OCI-LY3 (cell line): ENCODE results near the gene PRRG2.

ENCODE experiments used
- H2AFZ ChIP-seq: fragments of 200-600, 300-600 bp; shearing (Covaris generic); 2 replicates; pipeline ENCODE4 v1.6.0; 2014; ENCODE audit warnings: antibody characterized with exemption, low read depth, low read length
- H3K27ac ChIP-seq: fragments of 200-600, 300-600 bp; sonication (generic); 2 replicates; pipeline ENCODE4 v1.5.1; 2014; ENCODE audit warnings: mild to moderate bottlenecking, low read length, moderate library complexity, mixed read lengths
- H3K27me3 ChIP-seq: fragments of 200-600, 300-600 bp; sonication (generic); 2 replicates; pipeline ENCODE4 v1.6.1; 2014; ENCODE audit warnings: low read depth, low read length, mixed read lengths
- H3K36me3 ChIP-seq: fragments of 200-600, 300-600 bp; sonication (generic); replicated peaks from 2 replicates; pipeline ENCODE3; 2014; ENCODE audit warnings: low read depth, low read length, mixed read lengths
- H3K4me1 ChIP-seq: fragments of 300-600, 200-600 bp; sonication (generic); 2 replicates; pipeline ENCODE4 v1.6.1; 2014; ENCODE audit warnings: low read length, mixed read lengths
- H3K4me2 ChIP-seq: fragments of 200-600, 300-600 bp; sonication (generic); 2 replicates; pipeline ENCODE4 v1.6.1; 2014; ENCODE audit warnings: low read length, mixed read lengths
- H3K4me3 ChIP-seq: fragments of 300-600, 200-600 bp; sonication (generic); 2 replicates; pipeline ENCODE4 v1.5.1; 2014; ENCODE audit warnings: antibody characterized with exemption, mild to moderate bottlenecking, low read length, moderate library complexity
- H3K79me2 ChIP-seq: fragments of 300-600, 200-600 bp; shearing (Covaris generic); 2 replicates; pipeline ENCODE4 v1.6.1; 2014; ENCODE audit warnings: mild to moderate bottlenecking, low read length, mixed read lengths
- H3K9ac ChIP-seq: fragments of 300-600, 200-600 bp; shearing (Covaris generic); 2 replicates; pipeline ENCODE4 v1.6.0; 2014; ENCODE audit warnings: mild to moderate bottlenecking, low read length, moderate library complexity
- H3K9me3 ChIP-seq: fragments of 200-600, 300-600 bp; shearing (Covaris generic); 2 replicates; pipeline ENCODE4 v1.6.1; 2014; ENCODE audit warnings: low read length, mixed read lengths; ENCODE audit not compliant: insufficient read depth
- H4K20me1 ChIP-seq: fragments of 200-600, 300-600 bp; sonication (generic); 2 replicates; pipeline ENCODE4 v1.6.1; 2016; ENCODE audit warnings: low read length, mixed read lengths; ENCODE audit not compliant: insufficient read depth
- CTCF ChIP-seq: fragments of 200-600, 300-600 bp; sonication (generic); IDR thresholded peaks from 2 replicates; pipeline ENCODE4 v1.5.1; 2014; ENCODE audit warnings: antibody characterized with exemption, low read length, low read depth
- EZH2phosphoT487 ChIP-seq: fragments of 200-600 bp; shearing (Covaris generic); IDR thresholded peaks from 2 replicates; pipeline ENCODE4 v1.6.1; 2018; ENCODE audit warnings: antibody characterized with exemption, mixed run types, low read depth

PRRG2 gene

DNA sequence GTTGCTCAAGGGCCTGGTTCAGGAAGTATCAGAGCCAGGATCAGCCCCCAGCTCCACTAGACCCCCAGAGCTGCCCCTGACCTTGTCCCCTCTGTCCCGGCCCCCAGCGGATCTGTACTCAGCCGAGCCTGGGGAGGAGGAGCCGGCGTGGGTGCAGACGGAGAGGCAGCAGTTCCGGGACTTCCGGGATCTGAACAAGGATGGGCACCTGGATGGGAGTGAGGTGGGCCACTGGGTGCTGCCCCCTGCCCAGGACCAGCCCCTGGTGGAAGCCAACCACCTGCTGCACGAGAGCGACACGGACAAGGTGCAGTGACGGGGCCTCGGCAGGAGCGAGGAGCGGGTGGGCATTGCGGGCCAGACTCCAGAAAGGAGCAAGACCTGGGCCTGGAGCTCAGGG is 38.7 kb upstream of the PRRG2 start:
- Histone ChIP-seq H3K9ac (no peak overlapping the region), H3K4me2 (no peak overlapping the region), H3K36me3 (no peaks in the 10 kb centered on the region), H3K9me3 (no peaks in the 10 kb centered on the region), H3K4me3 (no peak overlapping the region), H2AFZ (no peak overlapping the region), H3K27me3 (no peaks in the 10 kb centered on the region), H3K27ac (no peak overlapping the region), H4K20me1 (no peaks in the 10 kb centered on the region), H3K79me2 (no peaks in the 10 kb centered on the region), H3K4me1 (peaks cover 3% of the 10 kb centered on the region; the same call in 1 of the 2 replicates)
- no peak for TF ChIP-seq CTCF
- no peak for TF ChIP-seq EZH2phosphoT487

DNA sequence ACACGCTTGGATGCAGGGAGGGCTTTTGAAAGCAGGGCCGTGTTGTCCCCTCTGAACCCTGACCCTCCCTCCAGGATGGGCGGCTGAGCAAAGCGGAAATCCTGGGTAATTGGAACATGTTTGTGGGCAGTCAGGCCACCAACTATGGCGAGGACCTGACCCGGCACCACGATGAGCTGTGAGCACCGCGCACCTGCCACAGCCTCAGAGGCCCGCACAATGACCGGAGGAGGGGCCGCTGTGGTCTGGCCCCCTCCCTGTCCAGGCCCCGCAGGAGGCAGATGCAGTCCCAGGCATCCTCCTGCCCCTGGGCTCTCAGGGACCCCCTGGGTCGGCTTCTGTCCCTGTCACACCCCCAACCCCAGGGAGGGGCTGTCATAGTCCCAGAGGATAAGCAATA is 38.1 kb upstream of the PRRG2 start:
- no peak overlapping the region for H3K4me3 ChIP-seq
- no peak overlapping the region for H2AFZ ChIP-seq
- no peak overlapping the region for H3K27ac ChIP-seq
- H4K20me1 ChIP-seq: no peaks in the 10 kb centered on the region
- no peak overlapping the region for H3K9ac ChIP-seq
- H3K4me2 ChIP-seq: no peak overlapping the region
- TF ChIP-seq CTCF: no peak
- TF ChIP-seq EZH2phosphoT487: no peak
- H3K79me2 ChIP-seq: no peaks in the 10 kb centered on the region
- peaks cover 3% of the 10 kb centered on the region; the same call in 1 of the 2 replicates for H3K4me1 ChIP-seq
- no peaks in the 10 kb centered on the region for H3K27me3 ChIP-seq
- H3K9me3 ChIP-seq: no peaks in the 10 kb centered on the region
- H3K36me3 ChIP-seq: no peaks in the 10 kb centered on the region

DNA sequence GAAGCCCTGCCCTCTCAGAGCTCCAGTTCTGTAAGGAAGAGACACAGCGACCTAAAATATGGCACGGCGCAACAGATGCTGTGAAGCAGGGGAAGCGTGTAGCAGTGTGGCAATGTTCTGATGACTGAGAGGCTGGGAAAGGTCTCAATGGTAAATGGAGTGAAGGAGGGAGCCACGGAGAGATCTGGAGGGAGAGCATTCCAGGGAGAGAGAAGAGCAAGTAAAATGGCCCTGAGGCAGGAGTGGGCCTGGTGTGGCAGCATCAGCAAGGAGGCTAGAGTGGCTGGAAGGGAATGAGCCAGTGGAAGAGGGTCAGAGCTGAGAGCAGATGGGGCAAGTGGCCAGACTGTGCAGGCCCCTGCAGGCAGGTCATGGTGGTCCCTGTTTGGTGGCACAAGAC is 37.0 kb upstream of the PRRG2 start:
- Histone ChIP-seq H3K27ac (no peak overlapping the region), H3K9me3 (no peaks in the 10 kb centered on the region), H3K4me2 (no peak overlapping the region)

GRCh38 chr19:49546825-49547565 is 34.1 kb upstream of the PRRG2 start:
- Histone ChIP-seq H3K4me2 (peak overlapping the region; percentile 71), H2AFZ (peak overlapping the region; percentile 82), H3K9ac (no peak overlapping the region), H3K27me3 (no peaks in the 10 kb centered on the region), H3K4me1 (peaks cover 3% of the 10 kb centered on the region; the same call in 1 of the 2 replicates), H3K79me2 (no peaks in the 10 kb centered on the region), H3K27ac (no peak overlapping the region), H3K9me3 (no peaks in the 10 kb centered on the region), H3K36me3 (no peaks in the 10 kb centered on the region), H4K20me1 (no peaks in the 10 kb centered on the region), H3K4me3 (peak overlapping the region; percentile 53)
- TF ChIP-seq EZH2phosphoT487 (no peak), CTCF (peak; percentile 99)

More for the DNA sequence above, 37.0 kb upstream of the PRRG2 start:
- H3K27me3 ChIP-seq: no peaks in the 10 kb centered on the region
- H3K79me2 ChIP-seq: no peaks in the 10 kb centered on the region
- no peaks in the 10 kb centered on the region for H4K20me1 ChIP-seq
- H3K36me3 ChIP-seq: no peaks in the 10 kb centered on the region
- TF ChIP-seq CTCF: no peak
- TF ChIP-seq EZH2phosphoT487: no peak
- H3K9ac ChIP-seq: no peak overlapping the region
- peaks cover 3% of the 10 kb centered on the region; the same call in 1 of the 2 replicates for H3K4me1 ChIP-seq
- H3K4me3 ChIP-seq: no peak overlapping the region
- H2AFZ ChIP-seq: no peak overlapping the region
